ENCODE measurements around the gene LRCOL1. TPM values are rescaled to one million over a fixed set of nuclear protein-coding genes. Genes with fewer than 3 reads are reported as not detected.
A peak's percentile ranks its signal among the peaks of the same experiment; 100 is the strongest.

The LRCOL1 gene
- total and polyA plus RNA-seq, 2 of the 13 experiments (the other 11 are each of a cell fraction or from before 2014, with no cell fraction given) = not detected

DNA sequence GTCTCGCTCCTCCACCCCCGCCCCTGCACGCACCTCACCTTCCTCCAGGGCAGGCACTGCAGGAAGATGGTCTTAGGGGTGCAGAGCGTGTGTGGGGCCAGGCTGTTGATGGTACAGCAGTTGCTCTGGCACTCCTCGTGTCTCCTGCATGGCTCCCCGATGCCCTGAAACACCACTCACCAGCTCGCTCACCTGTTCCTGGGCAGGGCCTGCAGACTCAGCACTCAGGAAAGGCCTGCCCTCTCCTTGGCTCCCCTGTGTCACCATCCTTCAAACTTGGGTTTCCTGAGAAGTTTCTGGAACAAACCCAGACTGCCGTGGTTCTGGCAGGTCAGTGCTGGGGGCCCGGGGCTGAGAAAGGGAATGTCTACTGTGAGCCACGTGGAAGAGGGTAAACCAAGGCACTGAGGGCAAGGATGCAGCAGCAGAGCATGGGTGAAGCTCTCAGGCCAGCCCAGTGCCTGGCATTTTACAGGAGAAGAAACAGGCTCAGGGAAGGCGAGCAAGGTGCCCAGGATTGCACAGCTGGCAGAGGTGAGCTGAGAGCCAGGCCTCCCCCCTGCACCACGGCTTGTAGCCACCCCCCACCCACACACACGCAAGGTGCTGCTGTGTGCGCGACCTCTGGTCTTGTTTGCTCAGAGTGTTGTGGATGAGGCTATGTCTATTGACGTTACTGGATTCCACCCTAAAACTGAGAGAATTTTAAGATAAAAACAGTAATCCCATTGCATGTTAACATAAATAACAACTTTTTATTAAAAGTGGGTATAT, 5.5 kb downstream of the LRCOL1 start (continued):
- no peak for TF ChIP-seq PAX8 (CRISPR knock-in tag; IDR thresholded peaks at IDR 0.05; ENCODE audit: borderline replicate concordance)
- TF ChIP-seq, protein P1, sequence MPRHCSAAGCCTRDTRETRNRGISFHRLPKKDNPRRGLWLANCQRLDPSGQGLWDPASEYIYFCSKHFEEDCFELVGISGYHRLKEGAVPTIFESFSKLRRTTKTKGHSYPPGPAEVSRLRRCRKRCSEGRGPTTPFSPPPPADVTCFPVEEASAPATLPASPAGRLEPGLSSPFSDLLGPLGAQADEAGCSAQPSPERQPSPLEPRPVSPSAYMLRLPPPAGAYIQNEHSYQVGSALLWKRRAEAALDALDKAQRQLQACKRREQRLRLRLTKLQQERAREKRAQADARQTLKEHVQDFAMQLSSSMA (CRISPR knock-in tag; IDR thresholded peaks at IDR 0.05) = no peak
- no peak for TF ChIP-seq CEBPB (IDR thresholded peaks at IDR 0.05; ENCODE audit: borderline replicate concordance, low read depth, low read length)
- no peak for TF ChIP-seq SOX5 (CRISPR knock-in tag; IDR thresholded peaks at IDR 0.05; ENCODE audit: borderline replicate concordance)
- TF ChIP-seq, protein P2, sequence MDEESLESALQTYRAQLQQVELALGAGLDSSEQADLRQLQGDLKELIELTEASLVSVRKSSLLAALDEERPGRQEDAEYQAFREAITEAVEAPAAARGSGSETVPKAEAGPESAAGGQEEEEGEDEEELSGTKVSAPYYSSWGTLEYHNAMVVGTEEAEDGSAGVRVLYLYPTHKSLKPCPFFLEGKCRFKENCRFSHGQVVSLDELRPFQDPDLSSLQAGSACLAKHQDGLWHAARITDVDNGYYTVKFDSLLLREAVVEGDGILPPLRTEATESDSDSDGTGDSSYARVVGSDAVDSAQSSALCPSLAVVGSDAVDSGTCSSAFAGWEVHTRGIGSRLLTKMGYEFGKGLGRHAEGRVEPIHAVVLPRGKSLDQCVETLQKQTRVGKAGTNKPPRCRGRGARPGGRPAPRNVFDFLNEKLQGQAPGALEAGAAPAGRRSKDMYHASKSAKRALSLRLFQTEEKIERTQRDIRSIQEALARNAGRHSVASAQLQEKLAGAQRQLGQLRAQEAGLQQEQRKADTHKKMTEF (CRISPR knock-in tag; IDR thresholded peaks at IDR 0.05) = no peak
- peak; percentile 90 for TF ChIP-seq ZNF768 (CRISPR knock-in tag; IDR thresholded peaks at IDR 0.05)
- TF ChIP-seq, protein P3, sequence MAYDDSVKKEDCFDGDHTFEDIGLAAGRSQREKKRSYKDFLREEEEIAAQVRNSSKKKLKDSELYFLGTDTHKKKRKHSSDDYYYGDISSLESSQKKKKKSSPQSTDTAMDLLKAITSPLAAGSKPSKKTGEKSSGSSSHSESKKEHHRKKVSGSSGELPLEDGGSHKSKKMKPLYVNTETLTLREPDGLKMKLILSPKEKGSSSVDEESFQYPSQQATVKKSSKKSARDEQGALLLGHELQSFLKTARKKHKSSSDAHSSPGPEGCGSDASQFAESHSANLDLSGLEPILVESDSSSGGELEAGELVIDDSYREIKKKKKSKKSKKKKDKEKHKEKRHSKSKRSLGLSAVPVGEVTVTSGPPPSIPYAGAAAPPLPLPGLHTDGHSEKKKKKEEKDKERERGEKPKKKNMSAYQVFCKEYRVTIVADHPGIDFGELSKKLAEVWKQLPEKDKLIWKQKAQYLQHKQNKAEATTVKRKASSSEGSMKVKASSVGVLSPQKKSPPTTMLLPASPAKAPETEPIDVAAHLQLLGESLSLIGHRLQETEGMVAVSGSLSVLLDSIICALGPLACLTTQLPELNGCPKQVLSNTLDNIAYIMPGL (CRISPR knock-in tag; IDR thresholded peaks at IDR 0.05; ENCODE audit: borderline replicate concordance in 1 of 2, low read depth in 1 of 2) = no peak
- TF ChIP-seq RARA (CRISPR knock-in tag; IDR thresholded peaks at IDR 0.05) = 0 out of 2 replicates have a peak, but pooled peaks have one; percentile 18
- TF ChIP-seq TP53 (CRISPR knock-in tag; conservative IDR thresholded peaks at IDR 0.05) = no peak
- no peak for TF ChIP-seq ATF7-NPFF (CRISPR knock-in tag; IDR thresholded peaks at IDR 0.05; ENCODE audit: low read depth)
- TF ChIP-seq ZSCAN25 (CRISPR knock-in tag; IDR thresholded peaks at IDR 0.05) = peak; percentile 99
- TF ChIP-seq FOXC1 (CRISPR knock-in tag; IDR thresholded peaks at IDR 0.05; ENCODE audit: borderline replicate concordance) = no peak
- TF ChIP-seq ZNF552 (CRISPR knock-in tag; IDR thresholded peaks at IDR 0.05; ENCODE audit: borderline replicate concordance) = no peak
- TF ChIP-seq MTA1 (CRISPR knock-in tag; IDR thresholded peaks at IDR 0.05; ENCODE audit: borderline replicate concordance) = no peak
- TF ChIP-seq, protein P4, sequence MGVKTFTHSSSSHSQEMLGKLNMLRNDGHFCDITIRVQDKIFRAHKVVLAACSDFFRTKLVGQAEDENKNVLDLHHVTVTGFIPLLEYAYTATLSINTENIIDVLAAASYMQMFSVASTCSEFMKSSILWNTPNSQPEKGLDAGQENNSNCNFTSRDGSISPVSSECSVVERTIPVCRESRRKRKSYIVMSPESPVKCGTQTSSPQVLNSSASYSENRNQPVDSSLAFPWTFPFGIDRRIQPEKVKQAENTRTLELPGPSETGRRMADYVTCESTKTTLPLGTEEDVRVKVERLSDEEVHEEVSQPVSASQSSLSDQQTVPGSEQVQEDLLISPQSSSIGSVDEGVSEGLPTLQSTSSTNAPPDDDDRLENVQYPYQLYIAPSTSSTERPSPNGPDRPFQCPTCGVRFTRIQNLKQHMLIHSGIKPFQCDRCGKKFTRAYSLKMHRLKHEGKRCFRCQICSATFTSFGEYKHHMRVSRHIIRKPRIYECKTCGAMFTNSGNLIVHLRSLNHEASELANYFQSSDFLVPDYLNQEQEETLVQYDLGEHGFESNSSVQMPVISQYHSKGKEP (CRISPR knock-in tag; IDR thresholded peaks at IDR 0.05) = no peak
- no peak for TF ChIP-seq NFRKB (IDR thresholded peaks at IDR 0.05)
- TF ChIP-seq ARNT2 (CRISPR knock-in tag; IDR thresholded peaks at IDR 0.05; ENCODE audit: low read depth) = no peak
- no peak for TF ChIP-seq SRSF4 (IDR thresholded peaks at IDR 0.05; ENCODE audit: low read depth, low read length, poor library complexity, severe bottlenecking)
- TF ChIP-seq, protein P5, sequence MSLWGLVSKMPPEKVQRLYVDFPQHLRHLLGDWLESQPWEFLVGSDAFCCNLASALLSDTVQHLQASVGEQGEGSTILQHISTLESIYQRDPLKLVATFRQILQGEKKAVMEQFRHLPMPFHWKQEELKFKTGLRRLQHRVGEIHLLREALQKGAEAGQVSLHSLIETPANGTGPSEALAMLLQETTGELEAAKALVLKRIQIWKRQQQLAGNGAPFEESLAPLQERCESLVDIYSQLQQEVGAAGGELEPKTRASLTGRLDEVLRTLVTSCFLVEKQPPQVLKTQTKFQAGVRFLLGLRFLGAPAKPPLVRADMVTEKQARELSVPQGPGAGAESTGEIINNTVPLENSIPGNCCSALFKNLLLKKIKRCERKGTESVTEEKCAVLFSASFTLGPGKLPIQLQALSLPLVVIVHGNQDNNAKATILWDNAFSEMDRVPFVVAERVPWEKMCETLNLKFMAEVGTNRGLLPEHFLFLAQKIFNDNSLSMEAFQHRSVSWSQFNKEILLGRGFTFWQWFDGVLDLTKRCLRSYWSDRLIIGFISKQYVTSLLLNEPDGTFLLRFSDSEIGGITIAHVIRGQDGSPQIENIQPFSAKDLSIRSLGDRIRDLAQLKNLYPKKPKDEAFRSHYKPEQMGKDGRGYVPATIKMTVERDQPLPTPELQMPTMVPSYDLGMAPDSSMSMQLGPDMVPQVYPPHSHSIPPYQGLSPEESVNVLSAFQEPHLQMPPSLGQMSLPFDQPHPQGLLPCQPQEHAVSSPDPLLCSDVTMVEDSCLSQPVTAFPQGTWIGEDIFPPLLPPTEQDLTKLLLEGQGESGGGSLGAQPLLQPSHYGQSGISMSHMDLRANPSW (CRISPR knock-in tag; IDR thresholded peaks at IDR 0.05; ENCODE audit: borderline replicate concordance) = no peak

All from HepG2 (cell line).